Upper lobe of left lung (tissue), 6 donors: ENCODE results near the gene FADS2. TPM values are rescaled to one million over a fixed set of nuclear protein-coding genes. Genes with fewer than 3 reads are reported as not detected.

Source experiments
- ATAC-seq, 2 donors: fragments of 200-7000 bp; cut with Tn5 transposase; one replicate each; pipeline ENCODE4 v1.9.1; 2022; ENCODE audit warnings: mild to moderate bottlenecking in 2 of 2, moderate library complexity in 2 of 2; ENCODE audit not compliant: low FRiP score in 2 of 2
- DNase-seq, 2 donors: peaks; one replicate each; pipeline ENCODE4 v3.0.0-alpha.2; 2019 to 2020
- H3K27ac ChIP-seq, 4 donors: fragments of 200-600 bp; sonication (generic); one replicate each; pipeline ENCODE4 v1.5.1; 2016 to 2019
- H3K27me3 ChIP-seq, 4 donors: fragments of 200-600 bp; sonication (generic); one replicate each; pipeline ENCODE4 v1.5.1; 2017 to 2019
- H3K36me3 ChIP-seq, 4 donors: fragments of 200-600 bp; sonication (generic); one replicate each; pipeline ENCODE4 v1.5.1; 2016 to 2019
- H3K4me1 ChIP-seq, 4 donors: fragments of 200-600 bp; sonication (generic); one replicate each; pipeline ENCODE4 v1.5.1; 2018 to 2019
- H3K4me3 ChIP-seq, 4 donors: fragments of 200-600 bp; sonication (generic); one replicate each; pipeline ENCODE4 v1.5.1; 2017 to 2019; ENCODE audit warnings: mild to moderate bottlenecking in 2 of 4, moderate library complexity in 1 of 4
- H3K9me3 ChIP-seq, 4 donors: fragments of 200-600 bp; sonication (generic); one replicate each; pipeline ENCODE4 v1.5.1; 2018 to 2019
- EP300 ChIP-seq, 4 donors: sonication (generic); formaldehyde crosslinking; IDR thresholded peaks; one replicate each; pipeline ENCODE4 v1.5.1; 2017; ENCODE audit warnings: antibody characterized with exemption in 4 of 4, control low read depth in 2 of 4
- POLR2A ChIP-seq, 4 donors: fragments of 450-650 bp; IDR thresholded peaks; one replicate each; pipeline ENCODE4 v1.5.1; 2016 to 2017; ENCODE audit warnings: antibody characterized with exemption in 4 of 4, mild to moderate bottlenecking in 2 of 4
- POLR2AphosphoS5 ChIP-seq, 2 donors: sonication (generic); formaldehyde crosslinking; IDR thresholded peaks; one replicate each; pipeline ENCODE4 v1.5.1; 2017; ENCODE audit warnings: antibody characterized with exemption in 2 of 2
- WGBS, 2 donors: methylation state at CpG; one replicate each; pipeline ENCODE4 v1.1.5; 2017 to 2018; 5-methylcytosine and 5-hydroxymethylcytosine counted together
- total RNA-seq, 6 donors: library from RNA; depleted of rRNA in 4 of 6; stranded (reverse); fragments of >200 nt in 4 of 6; gene quantifications; one replicate each; pipeline versions ENCODE4 v1.1.0 to v1.2.1, GENCODE V29; 2016 to 2021
- TF ChIP-seq, protein P1 (sequence below), 6 experiments: fragments of 450-650 bp in 4 of 6; fragments of 200-600 bp in 2 of 6; sonication (generic) in 2 of 6; IDR thresholded peaks; one replicate each; pipeline ENCODE4 v1.5.1; 2016 to 2019; ENCODE audit warnings: antibody characterized with exemption in 6 of 6
- donor health status: DM: no; HTN: no; CAD: no; lungs with moderate emphysema.
- donor health status: DM: no; HTN: yes; CAD: no; lungs with severe emphysema.

FADS2 gene
- total RNA-seq, result 10 to 100 TPM; 13.5 to 92.5 (median 50.7) TPM

- H3K27me3 ChIP-seq, result peaks cover 0 to 2% (median 0%) of the 10 kb centered on the region in 4 donors
- 0 to 4% methylated on average over 9 to 28 of the region's 83 CpGs for WGBS, 2 donors
- peak within 1 kb of the TSS; percentile 61 to 92 (median 86) for H3K27ac ChIP-seq
- DNase-seq (peak; percentile 92 to 95), ATAC-seq (peak; percentile 87 to 93)
- TF ChIP-seq EP300 (IDR thresholded peaks at IDR 0.05), result peak in 1 of 4 donors; percentile 37
- TF ChIP-seq, protein P1, sequence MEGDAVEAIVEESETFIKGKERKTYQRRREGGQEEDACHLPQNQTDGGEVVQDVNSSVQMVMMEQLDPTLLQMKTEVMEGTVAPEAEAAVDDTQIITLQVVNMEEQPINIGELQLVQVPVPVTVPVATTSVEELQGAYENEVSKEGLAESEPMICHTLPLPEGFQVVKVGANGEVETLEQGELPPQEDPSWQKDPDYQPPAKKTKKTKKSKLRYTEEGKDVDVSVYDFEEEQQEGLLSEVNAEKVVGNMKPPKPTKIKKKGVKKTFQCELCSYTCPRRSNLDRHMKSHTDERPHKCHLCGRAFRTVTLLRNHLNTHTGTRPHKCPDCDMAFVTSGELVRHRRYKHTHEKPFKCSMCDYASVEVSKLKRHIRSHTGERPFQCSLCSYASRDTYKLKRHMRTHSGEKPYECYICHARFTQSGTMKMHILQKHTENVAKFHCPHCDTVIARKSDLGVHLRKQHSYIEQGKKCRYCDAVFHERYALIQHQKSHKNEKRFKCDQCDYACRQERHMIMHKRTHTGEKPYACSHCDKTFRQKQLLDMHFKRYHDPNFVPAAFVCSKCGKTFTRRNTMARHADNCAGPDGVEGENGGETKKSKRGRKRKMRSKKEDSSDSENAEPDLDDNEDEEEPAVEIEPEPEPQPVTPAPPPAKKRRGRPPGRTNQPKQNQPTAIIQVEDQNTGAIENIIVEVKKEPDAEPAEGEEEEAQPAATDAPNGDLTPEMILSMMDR (IDR thresholded peaks at IDR 0.05), result peak in 3 of 6 experiments; percentile 16 to 65 (median 33)
- peak in 1 of 2 donors; percentile 35 for TF ChIP-seq POLR2AphosphoS5 (IDR thresholded peaks at IDR 0.05)
- TF ChIP-seq POLR2A (IDR thresholded peaks at IDR 0.05), result peak in 2 of 4 donors; percentile 42 to 55
- peak within 1 kb of the TSS; percentile 0 to 66 (median 62) for H3K4me3 ChIP-seq
- no peaks in the 10 kb centered on the region for H3K36me3 ChIP-seq
- peaks cover 19 to 49% (median 43%) of the 10 kb centered on the region in 4 donors for H3K4me1 ChIP-seq
- H3K9me3 ChIP-seq, result no peaks in the 10 kb centered on the region
These were observed at the start of gene FADS2 for GRCh38 chr11:61827571-61828378. Gene FADS2, plus strand, starts transcription at chr11:61828300. Its CDS starts 91 bp downstream, at chr11:61828391.

GRCh38 chr11:61778357-61778886 lies 49.7 kb upstream of the FADS2 start:
- TF ChIP-seq EP300 (IDR thresholded peaks at IDR 0.05) (no peak), POLR2A (IDR thresholded peaks at IDR 0.05) (no peak), POLR2AphosphoS5 (IDR thresholded peaks at IDR 0.05) (no peak)
- TF ChIP-seq, protein P1 (IDR thresholded peaks at IDR 0.05), result no peak
- 88 to 89% methylated on average over 11 of the region's 11 CpGs for WGBS, 2 donors
- Histone ChIP-seq H3K27ac (no peak overlapping the region), H3K27me3 (no peaks in the 10 kb centered on the region), H3K4me1 (peaks cover 9 to 18% (median 10%) of the 10 kb centered on the region in 4 donors), H3K4me3 (no peak overlapping the region), H3K9me3 (no peaks in the 10 kb centered on the region), H3K36me3 (peaks cover 0 to 9% (median 3%) of the 10 kb centered on the region in 4 donors)
- DNase-seq (no peak), ATAC-seq (no peak)

DNA sequence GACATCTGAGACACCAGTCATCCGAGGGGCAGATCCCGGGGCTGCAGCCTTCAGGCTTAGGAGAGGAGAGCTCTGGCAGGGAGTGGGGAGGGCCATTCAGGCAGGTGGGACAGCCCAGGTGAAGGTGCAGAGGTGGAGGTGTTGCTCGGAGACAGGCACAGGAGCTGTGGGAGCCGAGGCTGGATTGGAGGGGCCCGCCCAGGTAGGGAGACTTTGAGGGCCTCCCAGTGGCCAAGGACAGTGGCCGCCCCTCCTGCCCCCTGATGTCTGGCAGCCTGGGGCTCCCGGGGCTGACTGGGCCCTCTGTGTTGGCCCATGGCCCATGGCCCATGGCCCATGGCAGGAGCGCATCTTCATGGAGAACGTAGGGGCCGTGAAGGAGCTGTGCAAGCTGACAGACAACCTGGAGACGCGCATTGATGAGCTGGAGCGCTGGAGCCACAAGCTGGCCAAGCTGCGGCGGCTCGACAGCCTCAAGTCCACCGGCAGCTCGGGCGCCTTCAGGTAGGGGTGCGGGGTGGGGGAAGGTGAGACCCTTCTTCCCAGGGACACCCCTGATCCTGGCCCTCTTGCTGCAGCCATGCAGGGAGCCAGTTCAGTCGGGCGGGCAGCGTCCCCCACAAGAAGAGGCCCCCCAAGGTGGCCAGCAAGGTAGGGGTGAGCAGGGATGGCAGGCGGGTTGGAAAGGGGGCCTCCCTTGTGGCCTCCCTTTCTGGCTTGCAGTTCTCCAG lies 49.0 kb upstream of the FADS2 start:
- H3K4me1 ChIP-seq, result peaks cover 9 to 18% (median 10%) of the 10 kb centered on the region in 4 donors
- no peak overlapping the region for H3K27ac ChIP-seq
- WGBS, 2 donors, result 78 to 92% methylated on average over 11 to 24 of the region's 24 CpGs
- H3K9me3 ChIP-seq, result no peaks in the 10 kb centered on the region
- no peak overlapping the region for H3K4me3 ChIP-seq
- no peak for DNase-seq
- H3K36me3 ChIP-seq, result peaks cover 0 to 16% (median 7%) of the 10 kb centered on the region in 4 donors
- ATAC-seq, result no peak
- TF ChIP-seq POLR2A (IDR thresholded peaks at IDR 0.05) (no peak), EP300 (IDR thresholded peaks at IDR 0.05) (no peak), POLR2AphosphoS5 (IDR thresholded peaks at IDR 0.05) (no peak)
- TF ChIP-seq, protein P1 (IDR thresholded peaks at IDR 0.05), result no peak
- H3K27me3 ChIP-seq, result no peaks in the 10 kb centered on the region

DNA sequence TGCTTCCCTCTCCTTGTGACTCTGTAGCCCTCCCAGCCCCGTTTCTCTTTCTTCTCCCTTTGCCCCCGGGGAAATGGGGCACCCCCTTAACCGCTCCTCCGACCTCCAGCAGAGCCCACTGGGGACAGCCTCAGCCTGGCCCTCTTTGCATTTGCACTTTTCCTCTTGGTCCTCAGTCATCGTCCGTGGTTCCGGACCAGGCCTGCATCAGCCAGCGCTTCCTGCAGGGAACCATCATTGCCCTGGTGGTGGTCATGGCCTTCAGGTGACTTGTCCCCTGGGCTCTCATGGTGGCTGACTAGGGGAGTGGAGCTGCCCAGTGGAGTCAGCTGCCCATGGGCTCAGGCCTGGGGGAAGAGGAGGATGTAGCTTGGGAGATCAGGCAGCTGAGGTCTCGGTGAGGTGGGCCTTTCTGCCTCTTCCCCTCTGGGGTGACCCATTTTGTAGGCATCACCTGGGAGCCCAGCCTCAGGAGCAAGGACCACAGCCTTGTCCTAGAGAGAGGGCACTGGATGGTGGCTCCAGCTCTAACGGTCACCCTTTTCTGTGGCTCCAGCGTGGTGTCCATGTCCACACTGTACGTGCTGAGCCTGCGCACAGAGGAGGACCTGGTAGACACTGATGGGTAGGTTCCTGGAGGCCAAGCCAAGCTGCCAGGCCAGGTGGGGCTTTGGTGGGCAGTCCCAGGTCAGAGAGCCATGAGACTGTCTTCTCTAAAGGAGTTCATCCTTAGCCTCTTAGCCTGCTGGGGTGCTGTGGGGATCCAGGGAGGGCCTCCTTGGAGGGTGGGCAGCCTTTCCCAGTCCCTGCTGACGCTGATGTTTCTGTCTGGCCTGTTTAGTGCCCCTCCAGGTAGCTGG lies 48.2 kb upstream of the FADS2 start:
- Histone ChIP-seq H3K36me3 (peaks cover 0 to 24% (median 12%) of the 10 kb centered on the region in 4 donors), H3K27ac (no peak overlapping the region), H3K4me1 (peaks cover 9 to 18% (median 10%) of the 10 kb centered on the region in 4 donors), H3K9me3 (no peaks in the 10 kb centered on the region), H3K27me3 (no peaks in the 10 kb centered on the region), H3K4me3 (no peak overlapping the region)
- DNase-seq (no peak), ATAC-seq (no peak)
- TF ChIP-seq, protein P1 (IDR thresholded peaks at IDR 0.05), result no peak
- TF ChIP-seq POLR2AphosphoS5 (IDR thresholded peaks at IDR 0.05) (no peak), EP300 (IDR thresholded peaks at IDR 0.05) (no peak), POLR2A (IDR thresholded peaks at IDR 0.05) (no peak)
- WGBS, 2 donors, result 85 to 93% methylated on average over 13 to 14 of the region's 14 CpGs
